HG03039 (cell line): ENCODE results near the gene CD99.
"Not testable (repeated sequence)": the region's sequence is repeated elsewhere in the genome, so short reads cannot be mapped to it uniquely, and the experiment has no call there.

Experiments
- ATAC-seq: cut with Tn5 transposase; IDR thresholded peaks from one replicate; pipeline ENCODE4 v1.9.1; 2021; ENCODE audit warnings: mild to moderate bottlenecking, moderate library complexity; ENCODE audit not compliant: unreplicated experiment

Gene CD99

DNA sequence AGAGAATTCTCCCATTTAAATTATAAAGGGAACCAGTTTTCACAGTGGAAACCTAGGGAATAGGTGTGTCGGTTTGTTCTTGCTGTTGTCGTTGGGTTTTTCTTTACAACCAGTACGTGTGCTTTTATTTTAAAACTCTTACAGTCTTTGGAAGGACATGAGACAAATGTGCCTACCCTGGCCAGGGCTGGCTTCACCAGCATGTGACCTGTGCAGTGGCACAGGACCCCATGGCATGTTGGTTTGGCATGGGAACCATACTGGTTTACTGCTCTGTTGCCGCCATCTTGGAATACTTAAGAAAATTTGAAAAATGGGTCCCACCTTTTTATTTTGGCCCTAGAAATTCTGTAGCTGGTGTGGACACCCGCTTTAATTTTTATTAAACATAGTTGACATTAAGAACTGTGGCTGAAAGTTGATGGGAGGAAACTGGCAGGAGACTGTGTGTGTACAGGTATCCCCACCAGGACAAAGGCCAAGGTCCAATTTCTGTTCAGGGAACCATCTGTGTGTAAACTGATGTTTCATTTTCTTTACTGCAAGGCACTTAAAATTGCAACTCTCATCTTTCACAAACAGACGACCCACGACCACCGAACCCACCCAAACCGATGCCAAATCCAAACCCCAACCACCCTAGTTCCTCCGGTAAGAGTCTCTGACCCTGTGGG, 28.8 kb downstream of the CD99 start:
- ATAC-seq: no peak

GRCh38 chrX:2723286-2723879, 32.3 kb downstream of the CD99 start:
- no peak for ATAC-seq

DNA sequence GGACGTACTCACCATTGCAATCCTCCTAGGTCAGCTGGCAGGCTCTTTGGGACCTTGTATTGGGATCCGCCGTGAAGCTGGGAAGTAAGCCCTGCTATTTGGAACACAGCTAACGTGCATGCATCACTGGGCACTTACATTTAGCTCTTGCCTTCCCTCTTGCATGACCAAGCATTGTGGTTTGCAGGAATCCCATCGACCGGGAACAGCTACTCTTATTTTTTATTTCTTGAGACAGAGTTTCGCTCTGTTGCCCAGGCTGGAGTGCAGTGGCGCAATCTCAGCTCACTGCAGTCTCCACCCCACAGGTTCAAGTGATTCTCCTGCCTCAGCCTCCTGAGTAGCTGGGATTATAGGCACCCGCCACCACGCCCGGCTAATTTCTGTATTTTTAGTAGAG, 36.2 kb downstream of the CD99 start:
- not testable (repeated sequence) for ATAC-seq

DNA sequence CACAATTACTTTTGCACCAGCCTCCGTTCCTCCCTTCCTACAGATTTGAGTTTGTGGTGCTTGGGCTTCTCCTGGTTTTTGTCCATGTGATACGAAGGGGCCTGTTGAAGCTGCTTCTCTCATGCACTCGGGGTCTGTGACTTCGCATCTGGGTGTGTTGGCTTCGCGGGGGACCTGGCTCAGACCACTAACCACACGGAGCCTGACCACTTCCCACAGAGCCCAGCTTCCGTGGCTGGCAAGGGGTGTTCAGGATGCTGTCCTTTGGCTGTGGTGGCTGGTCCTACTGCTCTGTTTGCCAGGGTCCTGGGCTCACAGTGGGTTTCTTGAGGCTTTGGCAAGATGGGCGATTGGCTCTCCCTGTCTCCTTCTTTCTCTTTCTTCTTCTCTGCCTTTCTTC, 41.0 kb downstream of the CD99 start:
- no peak for ATAC-seq

GRCh38 chrX:2732649-2733048, 41.6 kb downstream of the CD99 start:
- ATAC-seq: no peak

- no peak for ATAC-seq
Measured at GRCh38 chrX:2733286-2733685, 42.2 kb downstream of the CD99 start.

GRCh38 chrX:2735270-2735669, 44.2 kb downstream of the CD99 start:
- no peak for ATAC-seq

- no peak for ATAC-seq
Measured at GRCh38 chrX:2740672-2741071, 49.6 kb downstream of the CD99 start.

DNA sequence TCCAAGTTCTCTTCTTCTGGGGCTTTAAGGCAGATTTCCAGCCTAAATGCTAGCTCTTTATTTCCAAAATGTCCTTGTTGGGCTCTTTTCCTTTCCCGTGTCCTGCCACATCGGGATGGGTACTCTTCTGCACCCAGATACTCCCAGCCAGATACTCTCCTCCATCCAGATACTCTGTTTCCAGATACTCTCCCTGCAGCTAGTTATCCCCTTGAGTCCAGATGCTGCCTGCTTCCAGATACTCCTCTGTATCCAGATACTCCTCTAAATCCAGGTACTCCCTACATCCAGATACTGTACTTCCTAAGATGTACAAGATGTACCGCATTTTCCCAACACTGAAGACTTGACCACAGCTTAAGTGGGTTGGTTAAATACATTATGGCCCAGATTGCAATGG, 50.3 kb downstream of the CD99 start:
- no peak for ATAC-seq

GRCh38 chrX:2746250-2746649, 55.2 kb downstream of the CD99 start:
- not testable (repeated sequence) for ATAC-seq

DNA sequence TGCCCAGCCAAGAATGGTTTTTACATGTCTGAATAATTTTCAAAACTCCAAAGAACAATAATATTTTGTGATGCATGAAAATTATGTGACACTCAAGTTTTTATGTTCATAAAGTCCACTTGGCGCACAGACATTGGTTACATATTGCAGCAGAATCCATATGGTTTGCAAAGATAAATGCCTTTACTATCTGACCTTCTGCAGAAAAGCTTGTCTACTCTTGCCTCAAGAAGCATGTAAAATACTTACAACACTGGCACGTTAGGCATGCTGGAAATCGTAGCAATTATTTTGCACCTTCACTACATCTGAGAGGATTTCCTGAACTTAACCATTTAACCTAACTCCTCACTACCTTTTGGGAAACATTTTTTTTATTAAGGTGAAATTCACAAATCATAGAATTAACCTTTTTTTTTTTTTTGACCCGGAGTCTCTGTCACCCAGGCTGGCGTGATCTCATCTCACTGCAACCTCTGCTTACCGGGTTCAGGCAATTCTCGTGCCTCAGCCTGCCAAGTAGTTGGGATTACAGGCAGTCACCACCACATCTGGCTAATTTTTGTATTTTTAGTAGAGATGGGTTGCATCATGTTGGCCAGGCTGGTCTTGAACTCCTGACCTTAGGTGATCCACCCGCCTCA, 57.2 kb downstream of the CD99 start:
- ATAC-seq: no peak

DNA sequence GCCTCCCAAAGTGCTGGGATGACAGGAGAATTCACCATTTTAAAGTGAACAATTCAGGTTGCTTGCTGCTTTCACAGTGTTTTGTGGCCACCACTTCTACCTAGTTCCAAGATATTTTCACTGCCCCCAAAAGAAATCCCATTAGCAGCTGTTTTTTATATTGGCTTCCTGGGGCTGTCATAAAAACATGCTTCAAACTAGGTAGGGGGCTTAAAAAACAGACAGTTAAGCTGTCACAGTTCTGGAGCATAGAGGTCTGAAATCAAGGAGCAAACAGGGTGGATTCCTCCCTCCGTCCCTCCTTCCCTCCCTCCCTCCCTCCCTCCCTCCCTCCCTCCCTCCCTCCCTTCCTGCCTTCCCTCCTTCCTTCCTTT, 57.7 kb downstream of the CD99 start:
- no peak for ATAC-seq

DNA sequence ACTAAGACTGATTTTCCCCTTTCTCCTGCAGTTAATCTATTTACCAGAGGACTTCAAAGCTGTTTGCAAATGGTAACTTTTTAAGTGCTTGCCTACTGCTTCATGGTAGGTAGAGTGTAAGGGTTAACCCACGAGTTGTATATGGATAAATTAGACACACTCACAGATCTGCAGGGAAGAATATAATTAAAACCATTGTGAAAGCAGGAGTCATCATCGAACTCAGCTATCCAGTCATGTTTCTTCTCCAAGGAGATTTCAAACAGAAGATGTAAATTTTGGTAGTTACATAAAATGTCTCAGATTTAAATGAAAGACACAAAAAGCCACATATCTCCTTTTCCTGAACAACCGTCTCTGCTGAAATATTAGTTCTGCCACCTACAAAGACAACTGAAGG, 60.2 kb downstream of the CD99 start:
- ATAC-seq: no peak

- not testable (repeated sequence) for ATAC-seq
Measured at GRCh38 chrX:2751874-2752300, 60.8 kb downstream of the CD99 start, which contains the start of gene XG. Gene XG (plus strand): TSS chrX:2752040. CDS start chrX:2752275, 235 bp downstream.

DNA sequence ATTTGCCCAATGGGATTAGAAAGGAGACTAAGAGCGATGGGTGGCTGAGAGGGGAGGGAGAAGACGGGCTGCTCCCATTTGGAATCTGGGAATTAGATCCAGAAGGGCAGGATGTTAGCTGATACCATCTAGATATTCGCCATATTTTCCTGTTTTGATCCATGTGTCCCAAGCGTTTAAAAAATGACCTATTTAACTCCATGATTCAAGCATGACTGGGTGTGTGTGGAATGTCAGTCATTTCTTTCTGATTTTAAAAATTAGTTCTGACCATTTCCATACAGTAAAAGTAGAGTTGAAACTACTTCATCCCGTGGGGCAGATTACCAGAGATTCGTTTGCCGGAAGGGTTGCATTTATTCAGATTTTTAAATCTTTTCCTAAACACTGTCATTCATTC, 61.3 kb downstream of the CD99 start:
- not testable (repeated sequence) for ATAC-seq

- ATAC-seq: not testable (repeated sequence)
Measured at GRCh38 chrX:2755163-2755715, 64.1 kb downstream of the CD99 start.

- no peak for ATAC-seq
Measured at GRCh38 chrX:2756548-2756947, 65.5 kb downstream of the CD99 start.

- no peak for ATAC-seq
Measured at GRCh38 chrX:2761246-2761645, 70.2 kb downstream of the CD99 start.

DNA sequence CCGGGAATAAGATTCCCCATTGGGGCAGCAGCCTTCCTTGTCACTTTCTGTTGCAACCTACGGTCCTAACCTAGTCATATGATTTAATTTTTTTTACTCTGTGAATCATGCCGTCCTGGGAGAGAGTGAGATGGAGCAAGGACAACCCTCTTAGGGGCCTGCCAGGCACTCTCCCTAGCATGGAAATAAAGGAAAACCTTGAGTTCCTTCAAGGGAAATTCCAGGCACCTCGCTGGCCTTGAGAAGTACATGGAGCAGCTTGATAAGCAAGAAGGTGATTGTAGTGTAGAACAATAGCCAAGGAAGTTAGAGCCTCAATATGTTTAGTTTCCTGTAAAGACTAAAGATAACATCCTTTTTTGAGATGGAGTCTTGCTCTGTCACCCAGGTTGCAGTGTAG, 71.6 kb downstream of the CD99 start:
- ATAC-seq: not testable (repeated sequence)

- ATAC-seq: not testable (repeated sequence)
Measured at GRCh38 chrX:2764766-2765548, 73.9 kb downstream of the CD99 start.

GRCh38 chrX:2765549-2765830, 74.4 kb downstream of the CD99 start:
- no peak for ATAC-seq
